Pancreas (tissue), 10 donors: ENCODE data around the gene FMNL2. TPM values are rescaled to one million over a fixed set of nuclear protein-coding genes. Genes with fewer than 3 reads are reported as not detected.
"Not testable (repeated sequence)": the region's sequence is repeated elsewhere in the genome, so short reads cannot be mapped to it uniquely, and the experiment has no call there.

Experiments
- ATAC-seq, 4 donors: fragments of 200-7000 bp; cut with Tn5 transposase; one replicate each; pipeline versions ENCODE4 v1.8.0 to v1.9.1; 2020; ENCODE audit warnings: mild to moderate bottlenecking in 4 of 4, moderate library complexity in 4 of 4
- DNase-seq, 6 donors: peaks; one replicate each; pipeline ENCODE4 v3.0.0-alpha.2; 2020
- FAIRE-seq: peaks from 2 replicates; lab custom pipeline; 2012; peaks lifted over from hg19 to GRCh38; lab: Jason Lieb, UNC
- H3K27ac ChIP-seq, 4 donors: fragments of 200-600 bp; sonication (generic); 1 replicate in 3 of 4; 2 replicates in 1 of 4; pipeline versions ENCODE4 v1.5.0 to v1.8.0; 2020
- H3K27me3 ChIP-seq, 4 donors: fragments of 200-600 bp; one replicate each; pipeline ENCODE4 v1.8.0; 2021
- H3K36me3 ChIP-seq, 3 donors: fragments of 200-600 bp; sonication (generic) in 1 of 3; one replicate each; pipeline versions ENCODE4 v1.5.0 to v1.8.0; 2020 to 2021
- H3K4me1 ChIP-seq, 3 donors: fragments of 200-600 bp; one replicate each; pipeline ENCODE4 v1.8.0; 2021
- H3K4me3 ChIP-seq, 4 donors: fragments of 200-600 bp; sonication (generic) in 2 of 4; one replicate each; pipeline versions ENCODE4 v1.5.0 to v1.8.0; 2020 to 2021
- H3K9me3 ChIP-seq, 4 donors: fragments of 200-600 bp; one replicate each; pipeline ENCODE4 v1.8.0; 2021
- WGBS, 2 donors: extraction: QIAGEN DNeasy Blood & Tissue Kit; methylation state at CpG; one replicate each; pipeline ENCODE4 v1.1.7; 2013; 5-methylcytosine and 5-hydroxymethylcytosine counted together
- intact Hi-C, 3 donors: fragments of 100-400 bp; cut with DNase I; formaldehyde crosslinking; loops; one replicate each; pipeline versions ENCODE4 v1.11.1 to v1.14.2; 2022
- polyA plus RNA-seq, 2 donors: library from polyadenylated mRNA; stranded (reverse); fragments of 200-250 nt; gene quantifications; one replicate each; pipeline ENCODE4 v1.2.3, GENCODE V29; 2013
- total RNA-seq, 6 donors: library from RNA; stranded (reverse); fragmentation: NEBNext Ultra II Directional in 4 of 6; extraction: Animal tissue kit (Norgen Biotek cat#: 25700) in 4 of 6; gene quantifications; one replicate each; pipeline versions ENCODE4 v1.2.1 to v1.2.4, GENCODE V29; 2021 to 2023
- TF ChIP-seq, protein P1 (sequence below), 4 donors: fragments of 200-600 bp; sonication (generic) in 3 of 4; IDR thresholded peaks; one replicate each; pipeline versions ENCODE4 v1.5.0 to v1.8.0; 2021; ENCODE audit warnings: antibody characterized with exemption in 4 of 4
- donor health status: healthy with polysubstance abuse.
- donor health status: DM: no; HTN: no; CAD: no; lungs with moderate emphysema.
- donor health status: DM: no; HTN: no; CAD: no.
- donor health status: control.
- donor health status: control.
- donor health status: Bipolar disorder and iron deficiency.
- donor health status: DM: yes; HTN: yes; CAD: no.
- donor health status: DM: no; HTN: no; CAD: no.
- donor health status: DM: no; HTN: no; CAD: no.
- donor health status: DM: yes; HTN: yes; CAD: no.

Gene FMNL2
- total and polyA plus RNA-seq, 8 donors = 7.5 to 22.3 (median 11.3) TPM

GRCh38 chr2:152470861-152471854, 136.2 kb downstream of the FMNL2 start:
- intact Hi-C loops = no loop called here
- Histone ChIP-seq H3K27me3 (no peaks in the 10 kb centered on the region), H3K9me3 (no peaks in the 10 kb centered on the region), H3K27ac (peak overlapping the region in 2 of 4 donors; percentile 4 to 36), H3K4me1 (peaks cover 24 to 52% (median 31%) of the 10 kb centered on the region in 3 donors), H3K4me3 (no peak overlapping the region), H3K36me3 (no peaks in the 10 kb centered on the region)
- peak in 2 of 4 donors; percentile 6 to 36 for ATAC-seq
- no peak for FAIRE-seq
- WGBS, 2 donors = 24% methylated on average over 12 of the region's 12 CpGs
- DNase-seq = no peak
- TF ChIP-seq, protein P1, sequence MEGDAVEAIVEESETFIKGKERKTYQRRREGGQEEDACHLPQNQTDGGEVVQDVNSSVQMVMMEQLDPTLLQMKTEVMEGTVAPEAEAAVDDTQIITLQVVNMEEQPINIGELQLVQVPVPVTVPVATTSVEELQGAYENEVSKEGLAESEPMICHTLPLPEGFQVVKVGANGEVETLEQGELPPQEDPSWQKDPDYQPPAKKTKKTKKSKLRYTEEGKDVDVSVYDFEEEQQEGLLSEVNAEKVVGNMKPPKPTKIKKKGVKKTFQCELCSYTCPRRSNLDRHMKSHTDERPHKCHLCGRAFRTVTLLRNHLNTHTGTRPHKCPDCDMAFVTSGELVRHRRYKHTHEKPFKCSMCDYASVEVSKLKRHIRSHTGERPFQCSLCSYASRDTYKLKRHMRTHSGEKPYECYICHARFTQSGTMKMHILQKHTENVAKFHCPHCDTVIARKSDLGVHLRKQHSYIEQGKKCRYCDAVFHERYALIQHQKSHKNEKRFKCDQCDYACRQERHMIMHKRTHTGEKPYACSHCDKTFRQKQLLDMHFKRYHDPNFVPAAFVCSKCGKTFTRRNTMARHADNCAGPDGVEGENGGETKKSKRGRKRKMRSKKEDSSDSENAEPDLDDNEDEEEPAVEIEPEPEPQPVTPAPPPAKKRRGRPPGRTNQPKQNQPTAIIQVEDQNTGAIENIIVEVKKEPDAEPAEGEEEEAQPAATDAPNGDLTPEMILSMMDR (IDR thresholded peaks at IDR 0.05) = no peak

- no peak for FAIRE-seq
These were observed 137.5 kb downstream of the FMNL2 start for GRCh38 chr2:152472481-152472887.

DNA sequence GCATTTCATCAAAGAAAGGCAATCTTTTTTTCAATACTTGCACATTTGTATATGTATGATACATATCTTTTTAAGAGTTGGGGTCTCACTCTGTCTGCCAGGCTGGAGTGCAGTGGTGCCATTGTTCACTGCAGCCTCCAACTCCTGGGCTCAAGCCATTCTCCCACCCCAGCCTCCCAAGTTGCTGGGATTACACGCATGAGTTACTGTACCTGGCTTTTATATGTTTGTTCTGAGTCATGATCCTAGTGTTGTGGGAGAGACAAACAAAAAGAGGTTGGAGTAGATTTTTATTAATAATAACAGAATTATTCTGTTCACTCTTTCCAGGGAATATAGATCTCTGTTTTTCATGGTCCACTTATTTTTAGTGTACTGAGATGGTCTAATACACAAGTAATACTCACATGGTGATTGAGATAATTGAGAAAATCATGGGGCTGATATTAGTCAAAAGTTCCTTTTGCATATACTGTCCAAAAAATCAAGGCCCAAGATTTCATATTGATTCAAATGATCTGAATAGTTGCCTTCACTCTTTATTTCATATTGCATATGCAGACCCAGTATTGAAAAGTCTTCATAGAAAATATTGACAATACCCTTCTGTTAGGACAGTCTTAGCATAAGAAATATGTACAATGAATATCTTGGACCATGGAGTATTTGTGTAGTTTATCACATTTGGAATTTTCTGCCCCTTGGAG, 138.3 kb downstream of the FMNL2 start:
- 57 to 66% methylated on average over 1 of the region's 1 CpG for WGBS, 2 donors
- peak overlapping the region in 1 of 4 donors; percentile 62 for H3K27ac ChIP-seq
- no peak for DNase-seq
- intact Hi-C loops = no loop called here
- peak; percentile 17 to 44 (median 29) for ATAC-seq
- peaks cover 24 to 47% (median 31%) of the 10 kb centered on the region in 3 donors for H3K4me1 ChIP-seq
- FAIRE-seq = no peak
- no peaks in the 10 kb centered on the region for H3K27me3 ChIP-seq
- H3K4me3 ChIP-seq = no peak overlapping the region
- no peaks in the 10 kb centered on the region for H3K9me3 ChIP-seq
- no peaks in the 10 kb centered on the region for H3K36me3 ChIP-seq
- TF ChIP-seq, protein P1 (IDR thresholded peaks at IDR 0.05) = no peak

More at GRCh38 chr2:152472481-152472887, 137.5 kb downstream of the FMNL2 start:
- no peak for DNase-seq
- no peaks in the 10 kb centered on the region for H3K9me3 ChIP-seq
- no peaks in the 10 kb centered on the region for H3K27me3 ChIP-seq
- ATAC-seq = peak in 2 of 4 donors; percentile 28 to 29
- 68 to 74% methylated on average over 1 of the region's 1 CpG for WGBS, 2 donors
- peaks cover 24 to 52% (median 31%) of the 10 kb centered on the region in 3 donors for H3K4me1 ChIP-seq
- no peak overlapping the region for H3K27ac ChIP-seq
- TF ChIP-seq, protein P1 (IDR thresholded peaks at IDR 0.05) = no peak
- no peaks in the 10 kb centered on the region for H3K36me3 ChIP-seq
- intact Hi-C loops = no loop called here
- H3K4me3 ChIP-seq = no peak overlapping the region

- intact Hi-C loops, DNase-seq, FAIRE-seq, H3K9me3 ChIP-seq, H3K27me3 ChIP-seq, H3K4me3 ChIP-seq, ATAC-seq, H3K36me3 ChIP-seq: not testable (repeated sequence)
- WGBS, 2 donors = 76% methylated on average over 5 of the region's 5 CpGs
- Histone ChIP-seq H3K27ac (peak overlapping the region in 1 of 4 donors; percentile 9), H3K4me1 (peaks cover 21 to 38% (median 31%) of the 10 kb centered on the region in 3 donors)
These were observed 139.5 kb downstream of the FMNL2 start for GRCh38 chr2:152474523-152474922.

- TF ChIP-seq, protein P1 (IDR thresholded peaks at IDR 0.05) = no peak
- DNase-seq = no peak
- peaks cover 19 to 31% (median 26%) of the 10 kb centered on the region in 3 donors for H3K4me1 ChIP-seq
- no peaks in the 10 kb centered on the region for H3K36me3 ChIP-seq
- FAIRE-seq = no peak
- no peaks in the 10 kb centered on the region for H3K27me3 ChIP-seq
- no peak overlapping the region for H3K27ac ChIP-seq
- H3K9me3 ChIP-seq = no peaks in the 10 kb centered on the region
- no peak overlapping the region for H3K4me3 ChIP-seq
- intact Hi-C loops = no loop called here
- ATAC-seq = no peak
These were observed 141.0 kb downstream of the FMNL2 start for GRCh38 chr2:152475982-152476381.
